Measurements from ENCODE around the gene HMG20A.

The HMG20A gene

DNA sequence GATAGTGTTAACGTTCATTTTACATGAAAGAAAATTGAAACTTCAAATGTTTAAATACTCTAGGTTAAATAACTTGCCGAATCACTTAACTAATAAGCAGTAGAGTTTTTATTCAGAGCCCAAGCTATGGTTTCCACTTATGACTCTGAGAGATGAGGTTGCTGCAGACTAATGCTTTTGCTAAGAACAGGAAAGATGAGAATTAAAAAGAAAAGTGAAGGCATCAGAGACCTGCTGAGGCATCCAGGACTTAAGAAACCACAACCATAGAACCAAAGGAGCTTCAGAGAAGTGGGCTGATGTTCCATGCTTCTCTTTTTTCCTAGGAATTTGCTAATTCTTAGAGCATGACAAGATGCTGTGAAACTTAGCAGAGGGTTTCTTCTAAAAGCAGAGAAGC is 9.5 kb downstream of the HMG20A start:
- TF ChIP-seq POLR2A (IDR thresholded peaks at IDR 0.05; ENCODE audit: low read length) (no peak), GATA1 (IDR thresholded peaks at IDR 0.05; ENCODE audit: low read depth, low read length) (no peak)
- DNase-seq = no peak

DNA sequence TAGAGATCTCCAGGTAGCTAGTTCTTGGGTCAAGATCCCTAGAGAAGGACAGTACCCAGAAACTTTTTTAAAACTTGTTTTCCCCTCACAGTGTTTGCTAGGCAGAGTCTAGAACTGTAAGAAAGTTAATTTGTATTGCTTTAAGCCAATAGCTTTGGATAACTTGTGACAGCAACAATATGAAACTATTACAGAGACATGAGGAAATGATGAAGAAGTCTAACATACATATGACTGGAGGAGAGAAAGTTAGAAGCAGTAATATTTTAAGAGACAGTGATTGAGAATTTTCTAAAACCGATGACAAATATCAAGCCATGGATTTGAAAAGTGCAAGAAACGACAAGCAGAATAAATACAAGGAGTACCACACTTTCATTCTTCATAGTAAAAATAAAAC is 10.0 kb downstream of the HMG20A start:
- TF ChIP-seq POLR2A (IDR thresholded peaks at IDR 0.05; ENCODE audit: low read length) = no peak
- TF ChIP-seq GATA1 (IDR thresholded peaks at IDR 0.05; ENCODE audit: low read depth, low read length) = no peak
- DNase-seq = no peak

GRCh38 chr15:77436822-77437221 is 16.1 kb downstream of the HMG20A start:
- no peak for DNase-seq
- TF ChIP-seq POLR2A (IDR thresholded peaks at IDR 0.05; ENCODE audit: low read length) = no peak
- TF ChIP-seq GATA1 (IDR thresholded peaks at IDR 0.05; ENCODE audit: low read depth, low read length) = no peak

DNA sequence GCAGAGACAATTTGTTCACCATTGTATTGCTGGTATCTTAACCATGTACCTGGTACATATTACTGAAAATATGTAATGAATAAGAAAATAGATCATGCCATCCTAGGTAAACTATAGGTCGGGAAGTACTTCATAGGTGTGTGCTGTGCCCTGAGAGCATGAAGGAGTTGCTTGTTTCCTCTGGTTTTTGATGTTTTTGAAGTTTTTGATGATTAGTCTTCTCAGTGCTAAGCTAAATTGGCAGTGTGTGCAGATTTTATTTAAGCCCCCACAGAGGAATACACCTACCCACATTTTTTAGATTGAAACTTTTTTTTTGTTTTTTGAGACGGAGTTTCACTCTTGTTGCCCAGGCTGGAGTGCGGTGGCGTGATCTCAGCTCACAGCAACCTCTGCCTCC is 16.6 kb downstream of the HMG20A start:
- TF ChIP-seq POLR2A (IDR thresholded peaks at IDR 0.05; ENCODE audit: low read length) (no peak), GATA1 (IDR thresholded peaks at IDR 0.05; ENCODE audit: low read depth, low read length) (no peak)
- DNase-seq = no peak

DNA sequence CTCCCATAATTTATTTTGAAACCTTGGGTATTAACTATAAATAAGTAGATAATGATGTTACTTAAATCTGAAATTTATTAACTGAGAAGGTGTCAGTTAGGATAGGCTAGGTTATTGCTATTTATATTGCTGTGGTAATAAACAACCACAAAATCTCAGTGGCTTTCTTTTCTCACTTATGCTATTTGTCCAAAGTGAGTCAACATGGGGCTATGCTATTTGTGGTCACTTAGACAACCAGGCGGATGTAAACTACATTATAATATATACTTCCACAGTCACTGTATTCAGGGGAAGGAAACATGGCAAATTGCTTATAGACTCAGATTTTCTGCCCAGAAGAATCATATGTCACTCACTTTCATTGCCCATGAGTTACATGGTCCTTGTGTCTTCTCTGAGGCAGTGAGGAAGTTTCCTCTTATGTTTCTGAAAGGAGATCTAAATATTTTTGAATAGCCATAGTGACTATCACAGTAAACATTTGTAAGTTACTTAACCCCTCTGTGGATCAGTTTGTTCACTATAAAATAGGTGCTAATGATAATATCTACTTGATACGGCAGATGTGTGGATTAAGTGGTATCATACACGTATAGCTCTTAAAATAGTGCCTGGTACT is 19.8 kb downstream of the HMG20A start:
- no peak for DNase-seq
- TF ChIP-seq GATA1 (IDR thresholded peaks at IDR 0.05; ENCODE audit: low read depth, low read length) = no peak
- no peak for TF ChIP-seq POLR2A (IDR thresholded peaks at IDR 0.05; ENCODE audit: low read length)

- TF ChIP-seq POLR2A (IDR thresholded peaks at IDR 0.05; ENCODE audit: low read length) = no peak
- no peak for TF ChIP-seq GATA1 (IDR thresholded peaks at IDR 0.05; ENCODE audit: low read depth, low read length)
- no peak for DNase-seq
Measured at GRCh38 chr15:77446840-77447390, 26.2 kb downstream of the HMG20A start.

GRCh38 chr15:77454265-77454664 is 33.6 kb downstream of the HMG20A start:
- TF ChIP-seq POLR2A (IDR thresholded peaks at IDR 0.05; ENCODE audit: low read length) (no peak), GATA1 (IDR thresholded peaks at IDR 0.05; ENCODE audit: low read depth, low read length) (no peak)
- no peak for DNase-seq

DNA sequence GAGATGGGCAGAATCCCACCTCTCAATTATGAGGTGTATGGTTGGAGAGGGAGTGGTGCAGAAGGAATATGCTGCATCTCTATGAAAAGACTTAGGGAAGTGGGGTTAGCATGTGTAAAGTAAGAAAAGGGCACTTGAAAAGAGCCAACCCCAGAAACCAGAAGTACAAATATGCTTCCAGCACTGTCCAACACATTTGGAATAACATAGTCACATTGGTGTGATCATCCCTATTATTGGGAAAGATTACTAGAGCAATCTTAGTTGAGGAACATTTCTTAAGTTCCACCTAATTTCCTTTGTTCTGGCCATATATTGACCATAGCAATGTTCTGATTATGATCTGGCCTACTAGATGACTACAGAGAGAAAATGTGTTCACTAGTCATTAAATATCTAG is 34.3 kb downstream of the HMG20A start:
- no peak for TF ChIP-seq GATA1 (IDR thresholded peaks at IDR 0.05; ENCODE audit: low read depth, low read length)
- DNase-seq = no peak

GRCh38 chr15:77455696-77456321 is 35.1 kb downstream of the HMG20A start:
- DNase-seq = no peak
- TF ChIP-seq GATA1 (IDR thresholded peaks at IDR 0.05; ENCODE audit: low read depth, low read length) = no peak
- no peak for TF ChIP-seq POLR2A (IDR thresholded peaks at IDR 0.05; ENCODE audit: low read length)

GRCh38 chr15:77456746-77457145 is 36.1 kb downstream of the HMG20A start:
- TF ChIP-seq POLR2A (IDR thresholded peaks at IDR 0.05; ENCODE audit: low read length) (no peak), GATA1 (IDR thresholded peaks at IDR 0.05; ENCODE audit: low read depth, low read length) (no peak)
- DNase-seq = no peak

GRCh38 chr15:77457191-77457904 is 36.7 kb downstream of the HMG20A start:
- no peak for DNase-seq

DNA sequence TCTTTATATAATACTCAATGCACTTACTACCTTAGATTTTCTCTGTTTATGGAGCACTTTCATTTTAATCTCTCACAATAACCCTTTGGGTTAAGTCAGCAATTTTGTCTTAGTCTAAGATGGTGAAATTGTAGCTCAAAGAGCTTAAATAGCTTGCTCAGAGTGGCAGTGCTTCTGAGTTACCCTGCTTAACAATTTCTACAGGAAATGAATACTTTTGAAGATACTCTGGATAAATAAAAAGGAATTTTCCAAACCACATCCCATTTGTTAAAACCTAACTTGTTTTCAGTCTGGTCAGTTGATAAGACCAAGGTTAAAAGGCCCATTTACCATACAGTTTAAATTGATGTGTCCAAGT is 37.2 kb downstream of the HMG20A start:
- DNase-seq = no peak

More at GRCh38 chr15:77457191-77457904, 36.7 kb downstream of the HMG20A start:
- TF ChIP-seq POLR2A (IDR thresholded peaks at IDR 0.05; ENCODE audit: low read length) (no peak), GATA1 (IDR thresholded peaks at IDR 0.05; ENCODE audit: low read depth, low read length) (no peak)

DNA sequence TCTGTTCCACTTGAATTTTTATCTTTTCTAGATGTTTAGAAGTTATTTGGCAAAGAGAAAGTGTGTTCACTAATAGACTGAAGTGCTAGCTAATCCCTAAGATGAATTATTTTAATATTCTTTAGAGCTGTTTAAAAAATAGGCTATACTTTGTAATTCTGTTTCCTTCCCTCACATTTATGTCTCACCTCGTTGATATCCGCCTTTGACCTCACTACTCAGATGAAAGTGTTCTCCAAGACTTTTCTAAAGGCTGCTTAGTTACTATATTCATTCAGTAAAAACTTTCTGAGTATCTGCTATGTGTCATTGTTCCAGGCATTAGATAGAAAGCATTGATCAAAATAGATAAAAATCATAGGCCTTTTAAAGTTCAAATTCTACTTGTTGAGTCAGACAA is 38.3 kb downstream of the HMG20A start:
- DNase-seq = no peak
- TF ChIP-seq POLR2A (IDR thresholded peaks at IDR 0.05; ENCODE audit: low read length) (no peak), GATA1 (IDR thresholded peaks at IDR 0.05; ENCODE audit: low read depth, low read length) (no peak)

More for the DNA sequence above, 37.2 kb downstream of the HMG20A start:
- TF ChIP-seq POLR2A (IDR thresholded peaks at IDR 0.05; ENCODE audit: low read length) (no peak), GATA1 (IDR thresholded peaks at IDR 0.05; ENCODE audit: low read depth, low read length) (no peak)

DNA sequence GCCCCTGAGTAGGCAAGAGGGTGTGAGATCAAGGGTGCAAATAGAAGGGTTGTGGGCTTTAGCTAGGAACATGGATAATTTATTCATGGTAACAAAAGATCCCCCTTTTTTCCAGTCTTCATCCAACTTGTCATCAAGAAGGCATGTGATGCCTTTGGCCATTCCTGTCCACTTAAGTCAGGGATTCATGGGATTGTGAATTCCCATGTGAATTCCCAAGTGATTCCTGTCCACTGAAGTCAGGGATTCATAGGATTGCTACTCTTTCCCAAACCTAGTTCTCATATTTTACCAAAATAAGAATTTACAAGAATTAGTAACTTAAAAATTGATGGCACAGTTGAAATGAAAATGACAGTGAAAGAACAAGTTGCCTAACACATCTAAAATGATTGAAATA is 40.8 kb downstream of the HMG20A start:
- no peak for DNase-seq
- no peak for TF ChIP-seq GATA1 (IDR thresholded peaks at IDR 0.05; ENCODE audit: low read depth, low read length)
- TF ChIP-seq POLR2A (IDR thresholded peaks at IDR 0.05; ENCODE audit: low read length) = no peak

Measured in erythroblast (primary cell).